GM19023 (cell line): Measurements from ENCODE around the gene LRFN2.

Source experiments
- ATAC-seq: cut with Tn5 transposase; IDR thresholded peaks from one replicate; pipeline ENCODE4 v1.9.1; 2021; ENCODE audit warnings: mild to moderate bottlenecking, moderate library complexity; ENCODE audit not compliant: unreplicated experiment

The LRFN2 gene

DNA sequence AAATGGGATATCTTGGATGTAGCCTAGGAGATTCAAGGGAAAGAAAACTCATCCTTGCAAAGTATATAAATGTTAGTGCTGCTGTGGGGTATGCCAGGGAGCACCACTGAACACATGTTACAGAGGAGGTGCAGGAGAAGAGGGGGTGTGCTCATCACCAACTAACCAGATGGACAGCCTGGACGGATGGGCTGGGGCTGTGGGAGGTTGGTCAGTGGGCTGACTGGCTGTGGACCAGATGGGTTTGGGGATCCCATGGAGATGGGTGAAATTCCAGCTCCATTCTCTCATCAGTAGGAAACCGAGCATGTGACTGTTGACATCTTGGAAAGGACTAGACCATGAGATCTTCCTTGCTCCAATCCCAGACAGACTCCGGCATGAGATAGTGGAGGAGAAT is 201.0 kb downstream of the LRFN2 start:
- no peak for ATAC-seq

- ATAC-seq = no peak
Measured at GRCh38 chr6:40383348-40384115, 203.6 kb downstream of the LRFN2 start.

GRCh38 chr6:40380271-40380670 is 206.9 kb downstream of the LRFN2 start:
- ATAC-seq = no peak

GRCh38 chr6:40379811-40380210 is 207.4 kb downstream of the LRFN2 start:
- ATAC-seq = no peak

DNA sequence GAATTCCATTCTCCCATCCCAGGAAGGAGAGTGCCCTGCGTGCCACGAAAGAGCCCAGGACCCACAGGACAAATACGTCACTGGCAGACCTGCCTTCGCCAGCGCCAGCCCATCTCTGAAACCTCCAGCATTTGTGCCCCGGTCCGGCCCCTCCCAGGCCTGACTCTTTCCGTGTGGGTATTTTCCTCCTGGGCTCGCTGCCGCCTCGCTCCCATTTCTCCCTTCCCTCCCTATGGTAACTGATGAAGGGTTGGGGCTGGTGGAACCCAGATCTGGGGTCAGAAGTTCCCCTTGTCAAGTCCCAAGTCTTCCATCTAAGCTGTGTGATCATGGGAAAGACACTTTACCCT is 208.5 kb downstream of the LRFN2 start:
- no peak for ATAC-seq

DNA sequence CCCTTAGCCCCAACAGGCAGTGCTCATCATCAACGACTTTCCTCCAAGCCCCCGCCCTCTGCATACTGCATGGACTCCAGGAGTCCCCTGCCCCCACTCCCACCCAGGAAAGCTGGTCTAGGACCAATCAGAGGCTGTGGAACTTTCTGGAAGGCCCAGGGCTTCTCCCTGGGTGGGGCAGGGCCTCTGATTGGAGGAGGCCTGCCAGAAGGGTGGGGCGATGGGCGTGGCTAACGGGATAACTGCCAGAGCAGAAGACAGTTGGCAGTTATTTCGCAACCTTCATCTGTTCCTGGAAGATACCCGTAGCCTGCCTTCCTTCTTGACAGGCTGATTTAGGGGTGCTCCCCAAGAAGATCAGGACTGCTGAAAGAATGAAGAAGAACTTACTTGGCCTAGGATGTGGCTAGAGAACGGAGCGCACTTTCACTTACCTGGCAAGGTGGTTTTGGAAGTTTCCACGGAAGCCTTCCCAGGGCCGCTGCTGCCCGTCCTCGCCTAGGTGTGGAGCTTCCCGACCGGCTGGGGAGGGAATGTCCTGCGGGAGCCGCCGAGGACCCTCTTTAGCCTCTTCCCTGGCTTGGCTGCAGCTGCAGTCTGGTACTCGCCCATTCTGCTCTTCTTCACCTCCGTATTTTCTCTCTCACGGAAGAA is 209.0 kb downstream of the LRFN2 start:
- ATAC-seq = no peak

DNA sequence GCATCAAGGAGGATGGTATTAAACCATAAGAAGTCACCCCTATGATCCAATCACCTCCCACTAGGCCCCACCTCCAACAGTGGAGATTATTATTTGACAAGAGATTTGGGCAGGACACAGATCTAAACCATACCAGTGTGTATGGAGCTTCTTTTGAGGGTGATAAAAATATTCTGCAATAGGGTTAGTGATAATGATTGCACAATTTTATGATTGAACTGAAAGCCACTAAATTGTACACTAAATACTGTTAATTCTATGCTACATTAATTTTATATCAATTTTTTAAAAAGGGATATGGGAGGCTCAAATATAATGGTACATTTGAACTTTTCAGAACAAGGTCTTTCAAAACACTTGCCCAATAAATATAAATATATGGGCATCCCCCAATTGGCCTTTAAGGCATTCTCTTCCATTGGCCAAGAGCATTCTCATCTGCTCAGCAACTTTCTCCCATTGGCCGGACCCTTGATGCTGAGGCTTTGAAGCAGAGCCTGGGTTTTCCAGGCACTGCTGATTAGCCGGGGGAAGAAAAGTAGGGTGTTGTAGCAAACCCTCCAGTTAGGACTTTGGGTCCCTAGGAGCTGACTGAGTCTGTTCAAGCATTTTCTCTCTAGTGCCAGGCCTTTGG is 209.9 kb downstream of the LRFN2 start:
- ATAC-seq = no peak

DNA sequence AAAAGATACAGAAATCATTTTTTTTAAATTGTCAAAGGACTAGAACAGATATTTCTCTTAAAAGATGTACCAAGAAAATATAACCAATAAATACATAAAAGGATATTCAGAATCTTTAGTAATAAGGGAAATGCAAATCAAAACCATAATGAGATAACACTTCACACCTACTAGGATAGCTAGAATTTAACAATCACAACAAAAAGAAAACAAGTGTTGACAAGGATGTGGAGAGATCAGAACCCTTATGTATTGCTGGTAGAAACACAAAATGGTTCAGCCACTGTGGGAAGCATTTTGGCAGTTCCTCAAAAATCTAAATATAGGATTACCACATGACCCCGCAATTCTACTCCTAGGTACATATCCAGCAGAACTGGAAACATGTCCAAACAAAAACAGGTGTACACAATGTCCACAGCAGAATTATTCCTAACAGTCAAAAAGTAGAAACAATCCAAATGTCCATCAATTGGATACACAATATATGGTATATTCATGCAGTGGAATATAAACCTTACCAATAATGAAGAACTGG is 211.0 kb downstream of the LRFN2 start:
- no peak for ATAC-seq

DNA sequence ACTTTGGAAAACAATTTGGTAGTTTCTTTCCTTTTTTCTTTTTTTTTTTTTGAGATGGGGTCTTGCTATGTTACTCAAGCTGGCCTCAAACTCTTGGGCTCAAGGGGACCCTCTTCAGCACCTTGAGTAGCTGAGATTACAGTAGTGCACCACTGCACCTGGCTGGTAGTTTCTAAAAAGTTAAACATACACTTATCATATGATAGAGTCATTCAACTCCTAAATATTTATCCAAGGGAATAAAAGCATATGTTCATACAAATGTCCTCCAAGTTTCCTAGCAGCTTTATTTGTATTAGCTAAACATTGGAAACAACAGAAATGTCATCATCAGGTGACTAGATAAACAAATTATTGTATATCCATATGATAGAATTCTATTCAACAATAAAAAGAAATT is 213.9 kb downstream of the LRFN2 start:
- no peak for ATAC-seq

DNA sequence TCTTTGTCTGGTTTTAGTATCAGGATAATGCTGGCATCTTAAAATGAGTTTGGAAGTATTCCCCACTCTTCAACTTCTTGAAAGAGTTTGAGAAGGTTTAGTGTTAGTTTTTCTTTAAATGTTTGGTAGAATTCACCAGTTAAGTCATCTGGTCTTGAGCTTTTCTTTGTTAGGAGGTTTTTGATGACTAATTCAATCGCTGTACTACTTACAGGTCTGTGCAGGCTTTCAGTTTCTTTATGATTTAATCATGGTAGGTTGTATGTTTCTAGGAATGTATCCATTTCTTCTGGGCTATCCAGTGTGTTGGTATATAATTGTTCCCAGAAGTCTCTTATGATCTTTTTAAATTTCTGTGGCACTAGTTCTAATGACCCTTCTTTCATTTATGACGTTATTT is 215.5 kb downstream of the LRFN2 start:
- no peak for ATAC-seq

DNA sequence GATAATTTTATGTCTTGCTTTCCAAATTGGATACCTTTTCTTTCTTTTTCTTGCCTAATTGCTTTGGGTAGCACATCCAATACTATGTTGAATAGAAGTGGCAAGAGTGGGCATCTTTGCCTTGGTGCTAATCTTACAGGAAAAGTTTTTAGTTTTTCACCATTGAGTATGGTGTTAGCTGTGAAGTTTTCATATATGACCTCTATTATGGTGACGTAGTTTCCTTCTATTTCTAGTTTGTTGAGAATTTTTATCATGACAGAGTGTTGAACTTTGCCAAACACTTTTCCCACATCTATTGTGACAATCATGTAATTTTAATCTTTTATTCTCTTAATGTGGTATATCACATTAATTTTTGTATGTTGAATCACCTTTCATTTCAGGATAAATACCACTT is 216.1 kb downstream of the LRFN2 start:
- ATAC-seq = no peak

DNA sequence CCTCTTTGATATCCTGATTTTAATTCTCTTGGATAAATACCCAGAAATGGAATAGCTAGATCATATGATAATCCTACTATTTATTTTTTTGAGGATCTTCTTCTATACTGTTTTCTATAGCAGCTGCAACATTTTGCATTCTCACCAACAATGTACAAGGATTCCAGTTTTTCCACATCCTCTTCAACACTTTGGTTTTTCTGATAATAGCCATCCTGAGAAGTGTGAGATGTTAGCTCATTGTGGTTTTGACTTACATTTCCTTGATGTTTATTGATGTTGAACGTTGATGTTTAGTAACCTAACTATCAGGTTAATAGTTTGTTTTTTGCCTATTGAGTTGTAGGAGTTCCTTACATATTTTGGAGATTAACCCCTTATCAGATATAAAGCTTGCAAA is 217.3 kb downstream of the LRFN2 start:
- ATAC-seq = no peak

- no peak for ATAC-seq
Measured at GRCh38 chr6:40369042-40369441, 218.1 kb downstream of the LRFN2 start.

GRCh38 chr6:40362859-40363258 is 224.3 kb downstream of the LRFN2 start:
- no peak for ATAC-seq

DNA sequence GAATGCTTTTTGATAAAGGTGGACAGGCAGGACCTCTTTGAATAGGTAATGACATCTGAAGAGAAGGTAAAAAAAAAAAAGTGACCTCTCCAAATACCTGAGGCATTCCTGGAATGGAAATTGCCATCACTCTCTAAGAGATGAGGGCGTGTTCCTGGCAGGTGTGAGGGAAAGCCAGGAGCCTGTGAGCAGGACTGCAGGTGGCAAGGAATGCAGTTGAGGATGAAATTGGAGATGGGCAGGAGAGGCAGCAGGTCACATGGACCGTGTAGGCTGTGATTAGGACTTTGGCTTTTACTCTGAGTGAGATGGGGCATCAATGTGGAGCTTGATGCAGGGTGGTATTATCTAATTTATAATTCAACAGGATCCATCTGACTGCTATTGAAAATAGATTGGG is 227.4 kb downstream of the LRFN2 start:
- no peak for ATAC-seq

DNA sequence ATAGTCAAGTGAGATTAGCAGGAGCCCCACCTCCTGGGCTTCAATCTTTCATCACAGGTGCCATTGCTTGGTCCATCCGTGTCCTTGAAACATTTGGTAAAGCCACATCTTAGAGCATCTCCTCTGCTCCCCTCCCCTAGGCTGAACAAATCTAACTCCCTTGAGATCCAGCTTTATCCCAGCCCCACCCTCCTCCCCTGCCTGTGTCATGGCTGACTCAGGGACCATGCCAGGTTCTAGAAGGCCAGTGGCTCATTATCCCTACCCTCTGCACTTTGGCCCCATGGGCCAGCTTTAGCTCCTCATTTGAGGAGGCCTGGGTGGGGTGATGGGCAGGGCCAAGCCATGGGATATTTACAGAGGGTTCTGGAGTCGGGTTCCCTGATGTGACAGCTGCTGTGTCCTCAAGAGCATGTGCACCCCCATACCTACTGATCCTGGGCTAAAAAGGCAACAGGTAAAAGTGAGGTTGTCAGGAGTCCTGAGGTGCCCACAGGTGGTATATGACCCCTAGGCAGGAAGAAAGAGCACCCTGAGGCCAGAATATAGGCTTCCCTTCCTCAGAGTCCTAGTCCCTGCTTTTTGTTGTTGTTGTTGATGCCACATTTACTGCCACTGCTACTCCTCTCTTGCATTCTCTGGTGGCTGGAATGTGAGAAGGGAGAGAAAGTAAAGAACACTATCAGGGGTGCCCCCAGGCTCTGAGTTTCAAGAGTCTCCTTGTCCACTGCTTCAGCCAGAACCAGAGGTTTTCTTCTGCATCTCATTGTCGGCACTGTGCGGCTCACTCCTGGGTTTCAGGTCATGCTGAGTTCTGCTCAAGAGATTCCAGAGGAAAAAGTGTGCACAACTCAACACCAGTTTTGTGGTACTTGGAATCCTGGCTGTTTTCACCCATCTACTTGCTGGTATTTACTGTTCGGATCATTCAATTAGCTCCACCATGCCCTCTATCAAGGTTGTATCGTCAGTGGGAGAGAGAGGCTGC is 228.4 kb downstream of the LRFN2 start:
- ATAC-seq = no peak

GRCh38 chr6:40356242-40356910 is 230.8 kb downstream of the LRFN2 start:
- ATAC-seq = no peak

DNA sequence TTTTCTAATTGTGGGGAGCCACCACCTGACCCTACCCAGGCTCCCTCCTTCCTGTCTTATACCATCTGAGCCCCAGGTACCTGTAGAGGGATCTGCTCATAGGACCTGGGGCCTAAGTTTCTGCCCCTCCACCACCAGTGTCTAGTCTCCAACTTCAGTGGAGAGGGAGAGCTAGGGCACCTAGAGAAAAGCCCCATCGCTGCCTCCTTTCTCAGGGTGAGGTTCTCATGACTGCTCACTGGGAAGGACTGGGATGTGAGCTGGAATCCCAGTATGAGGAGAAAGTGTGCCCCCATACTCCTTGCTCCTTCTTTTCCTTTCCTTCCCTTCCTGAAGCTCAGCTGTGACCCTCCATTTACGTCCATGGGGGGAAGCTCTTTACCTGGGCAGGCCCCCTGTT is 231.6 kb downstream of the LRFN2 start:
- ATAC-seq = no peak

GRCh38 chr6:40355066-40355465 is 232.1 kb downstream of the LRFN2 start:
- no peak for ATAC-seq

DNA sequence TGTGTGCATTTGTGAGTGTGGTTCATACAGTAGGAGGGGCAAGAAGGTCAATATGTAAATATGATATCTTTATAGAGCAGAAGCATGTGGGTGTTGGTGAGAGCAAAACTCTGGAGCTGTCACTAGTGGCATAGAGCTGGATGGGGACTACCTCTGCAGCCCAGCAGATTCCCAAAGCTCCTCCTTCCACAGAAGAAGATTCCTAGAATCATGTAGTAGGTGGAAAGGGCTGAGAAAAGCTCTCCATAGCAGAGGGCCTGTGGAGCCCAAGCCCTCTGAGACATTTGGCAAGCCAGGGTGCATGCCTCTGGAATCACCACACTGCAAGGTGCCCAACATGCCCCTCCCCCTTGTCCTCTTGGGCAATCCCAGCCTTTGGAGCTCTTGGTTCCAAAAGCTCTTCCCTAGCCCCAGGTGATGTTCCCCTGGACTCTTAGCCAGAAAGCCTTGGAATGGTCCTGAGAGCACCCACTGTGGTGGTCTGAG is 233.2 kb downstream of the LRFN2 start:
- no peak for ATAC-seq
